WTC11 (cell line): ENCODE measurements around the gene ZDHHC4. TPM values are rescaled to one million over a fixed set of nuclear protein-coding genes. Genes with fewer than 3 reads are reported as not detected.

Experiments
- ATAC-seq: fragments of 200-7000 bp; cut with Tn5 transposase; 2 replicates; pipeline ENCODE4 v1.10.0; 2021; ENCODE audit warnings: mild to moderate bottlenecking, moderate library complexity
- CTCF ChIA-PET: fragments of 300-600 bp; sonication (Branson Sonifier 250); formaldehyde crosslinking; loops from one replicate; lab custom pipeline; 2021; ENCODE audit warnings: antibody characterized with exemption; lab: Charles Lee
- POLR2A ChIA-PET: fragments of 350-600 bp; sonication (Branson Sonifier 250); formaldehyde crosslinking; loops from one replicate; lab custom pipeline; 2021; ENCODE audit warnings: antibody characterized with exemption; lab: Charles Lee
- DNase-seq: peaks from one replicate; pipeline ENCODE4 v3.0.0; 2021; ENCODE audit warnings: low spot score
- H3K27ac Mint-ChIP-seq: 2 replicates; pipeline ENCODE4 v1.8.0; 2021; ENCODE audit warnings: mixed read lengths
- H3K27me3 Mint-ChIP-seq: 2 replicates; pipeline ENCODE4 v1.8.0; 2021; ENCODE audit warnings: low read depth, mild to moderate bottlenecking, moderate library complexity, mixed read lengths
- H3K36me3 Mint-ChIP-seq: 2 replicates; pipeline ENCODE4 v1.8.0; 2021; ENCODE audit warnings: mixed read lengths
- H3K4me1 Mint-ChIP-seq: 2 replicates; pipeline ENCODE4 v1.8.0; 2022; ENCODE audit warnings: mixed read lengths
- H3K4me3 Mint-ChIP-seq: 2 replicates; pipeline ENCODE4 v1.8.0; 2021; ENCODE audit warnings: mild to moderate bottlenecking, moderate library complexity, mixed read lengths
- H3K9me3 Mint-ChIP-seq: 2 replicates; pipeline ENCODE4 v1.8.0; 2021; ENCODE audit warnings: mixed read lengths
- AR ChIP-seq: fragments of 250-450 bp; sonication (Bioruptor Pico); IDR thresholded peaks from 2 replicates; pipeline ENCODE4 v1.9.0; 2021; ENCODE audit warnings: mild to moderate bottlenecking
- ATF1 ChIP-seq: sonication (generic); formaldehyde crosslinking; IDR thresholded peaks from 2 replicates; pipeline ENCODE4 v1.8.1; 2023; ENCODE audit warnings: mild to moderate bottlenecking, moderate library complexity, missing genetic modification reagents
- ATF6 ChIP-seq: sonication (generic); formaldehyde crosslinking; IDR thresholded peaks from 2 replicates; pipeline ENCODE4 v1.8.1; 2023; ENCODE audit warnings: mild to moderate bottlenecking, missing genetic modification reagents
- E2F5 ChIP-seq: sonication (generic); formaldehyde crosslinking; IDR thresholded peaks from 2 replicates; pipeline ENCODE4 v1.8.1; 2022; ENCODE audit warnings: mild to moderate bottlenecking, moderate library complexity, missing genetic modification reagents
- ESRRA ChIP-seq: sonication (generic); formaldehyde crosslinking; IDR thresholded peaks from 2 replicates; pipeline ENCODE4 v1.8.1; 2022; ENCODE audit warnings: mild to moderate bottlenecking, missing genetic modification reagents, borderline replicate concordance
- FOXJ3 ChIP-seq: sonication (generic); formaldehyde crosslinking; IDR thresholded peaks from 2 replicates; pipeline ENCODE4 v1.9.0; 2021; ENCODE audit warnings: missing genetic modification reagents, mild to moderate bottlenecking, borderline replicate concordance
- GABPB1 ChIP-seq: sonication (generic); formaldehyde crosslinking; IDR thresholded peaks from 2 replicates; pipeline ENCODE4 v1.8.1; 2023; ENCODE audit warnings: mild to moderate bottlenecking, missing genetic modification reagents
- GRHL2 ChIP-seq: fragments of 250-450 bp; sonication (Bioruptor Pico); IDR thresholded peaks from 2 replicates; pipeline ENCODE4 v1.8.0; 2022; ENCODE audit warnings: mild to moderate bottlenecking, moderate library complexity; ENCODE audit not compliant: insufficient replicate concordance, severe bottlenecking
- GTF2I ChIP-seq: fragments of 250-450 bp; sonication (Bioruptor Pico); conservative IDR thresholded peaks from 2 replicates; pipeline ENCODE4 v1.4.0; 2021; ENCODE audit warnings: mild to moderate bottlenecking
- HMGA2 ChIP-seq: fragments of 250-450 bp; sonication (Bioruptor Pico); IDR thresholded peaks from 2 replicates; pipeline ENCODE4 v1.4.0; 2021; ENCODE audit warnings: mild to moderate bottlenecking, moderate library complexity
- MXD4 ChIP-seq: fragments of 250-450 bp; sonication (Bioruptor Pico); IDR thresholded peaks from 2 replicates; pipeline ENCODE4 v1.8.0; 2021; ENCODE audit warnings: mild to moderate bottlenecking, moderate library complexity, borderline replicate concordance
- NR2C2 ChIP-seq: sonication (generic); formaldehyde crosslinking; IDR thresholded peaks from 2 replicates; pipeline ENCODE4 v1.8.0; 2022; ENCODE audit warnings: mild to moderate bottlenecking, missing genetic modification reagents
- PRDM15 ChIP-seq: sonication (generic); formaldehyde crosslinking; IDR thresholded peaks from 2 replicates; pipeline ENCODE4 v1.8.0; 2022; ENCODE audit warnings: missing genetic modification reagents
- RELA ChIP-seq: sonication (generic); formaldehyde crosslinking; IDR thresholded peaks from 2 replicates; pipeline ENCODE4 v1.8.1; 2022; ENCODE audit warnings: missing genetic modification reagents, mild to moderate bottlenecking, borderline replicate concordance
- ZBTB43 ChIP-seq: sonication (generic); formaldehyde crosslinking; IDR thresholded peaks from 2 replicates; pipeline ENCODE4 v1.8.1; 2023; ENCODE audit warnings: mild to moderate bottlenecking, missing genetic modification reagents
- ZNF121 ChIP-seq: sonication (generic); formaldehyde crosslinking; IDR thresholded peaks from 2 replicates; pipeline ENCODE4 v1.8.0; 2023; ENCODE audit warnings: missing genetic modification reagents
- ZNF396 ChIP-seq: fragments of 250-450 bp; sonication (Bioruptor Pico); IDR thresholded peaks from 2 replicates; pipeline ENCODE4 v1.8.0; 2021; ENCODE audit warnings: mild to moderate bottlenecking, moderate library complexity, borderline replicate concordance
- total RNA-seq: library from RNA; stranded (reverse); gene quantifications from 3 replicates; pipeline ENCODE4 v1.2.3, GENCODE V29; 2021

The ZDHHC4 gene
- total RNA-seq, 1 experiment from 2014 or later, result 37.7 TPM

- ATAC-seq, result peak; percentile 96
- POLR2A ChIA-PET, result no interaction called here
- CTCF ChIA-PET, result interaction anchor here (0.7 to 1.7 kb wide), 6 partner anchors 11 to 43 kb away, joined by 3 to 8 read pairs (median 6); partner anchors contain the start of gene INTS15
These were observed 30.6 kb upstream of the ZDHHC4 start for GRCh38 chr7:6546498-6547251.

GRCh38 chr7:6547400-6547799 is 29.9 kb upstream of the ZDHHC4 start:
- ATAC-seq (no peak), DNase-seq (no peak)
- ChIA-PET POLR2A (no interaction called here), CTCF (interaction anchor here (0.7 to 1.7 kb wide), 5 partner anchors 12 to 43 kb away, joined by 3 to 8 read pairs (median 6); partner anchors contain the start of gene INTS15)
- no peaks in the 10 kb centered on the region for H3K9me3 Mint-ChIP-seq
- no peak for TF ChIP-seq RELA (CRISPR knock-in tag)
- TF ChIP-seq GTF2I (CRISPR knock-in tag), result no peak
- TF ChIP-seq ZNF121 (CRISPR knock-in tag), result no peak
- no peak for TF ChIP-seq GABPB1 (CRISPR knock-in tag)
- TF ChIP-seq GRHL2 (CRISPR knock-in tag), result no peak
- TF ChIP-seq AR (CRISPR knock-in tag), result no peak
- H3K4me1 Mint-ChIP-seq, result peaks cover 4% of the 10 kb centered on the region
- no peaks in the 10 kb centered on the region for H3K36me3 Mint-ChIP-seq
- H3K4me3 Mint-ChIP-seq, result no peak overlapping the region
- H3K27me3 Mint-ChIP-seq, result no peaks in the 10 kb centered on the region; the same call in 1 of the 2 replicates
- H3K27ac Mint-ChIP-seq, result no peak overlapping the region

More at GRCh38 chr7:6546498-6547251, 30.6 kb upstream of the ZDHHC4 start:
- no peaks in the 10 kb centered on the region for H3K36me3 Mint-ChIP-seq
- no peak overlapping the region for H3K4me3 Mint-ChIP-seq
- no peak for DNase-seq
- peaks cover 4% of the 10 kb centered on the region for H3K4me1 Mint-ChIP-seq
- no peaks in the 10 kb centered on the region; the same call in 1 of the 2 replicates for H3K27me3 Mint-ChIP-seq
- H3K27ac Mint-ChIP-seq, result no peak overlapping the region
- TF ChIP-seq ZNF396 (CRISPR knock-in tag), result no peak
- no peak for TF ChIP-seq ESRRA (CRISPR knock-in tag)
- no peak for TF ChIP-seq GABPB1 (CRISPR knock-in tag)
- TF ChIP-seq FOXJ3, result no peak
- TF ChIP-seq ATF6, result no peak
- TF ChIP-seq ATF1 (CRISPR knock-in tag), result no peak
- TF ChIP-seq ZBTB43 (CRISPR knock-in tag), result no peak
- no peaks in the 10 kb centered on the region for H3K9me3 Mint-ChIP-seq

GRCh38 chr7:6551016-6551511 is 26.2 kb upstream of the ZDHHC4 start, which contains the start of gene GRID2IP:
Gene GRID2IP, minus strand, starts transcription at chr7:6551461. Its CDS starts 25 bp downstream, at chr7:6551436.
- no peak for DNase-seq
- Mint-ChIP-seq H3K36me3 (no peaks in the 10 kb centered on the region), H3K27me3 (no peaks in the 10 kb centered on the region; the same call in 1 of the 2 replicates)
- no peak for TF ChIP-seq E2F5
- no peak for TF ChIP-seq NR2C2 (CRISPR knock-in tag)
- no peak for TF ChIP-seq ESRRA (CRISPR knock-in tag)
- TF ChIP-seq ZNF121 (CRISPR knock-in tag), result no peak
- TF ChIP-seq PRDM15, result no peak
- TF ChIP-seq MXD4 (CRISPR knock-in tag), result no peak
- TF ChIP-seq HMGA2 (CRISPR knock-in tag), result no peak

More at GRCh38 chr7:6551016-6551511, 26.2 kb upstream of the ZDHHC4 start, which contains the start of gene GRID2IP:
- CTCF ChIA-PET, result interaction anchor here (0.7 to 1.3 kb wide), 2 partner anchors 35 to 100 kb away, joined by 3 to 5 read pairs; no protein-coding TSS in a partner anchor
- peak; percentile 14; the same call in 1 of the 2 replicates for ATAC-seq
- Mint-ChIP-seq H3K4me1 (peaks cover 4% of the 10 kb centered on the region), H3K27ac (no peak within 1 kb of the TSS), H3K4me3 (no peak within 1 kb of the TSS), H3K9me3 (no peaks in the 10 kb centered on the region)
- POLR2A ChIA-PET, result no interaction called here
